Common myeloid progenitor, CD34-positive (primary cell): ENCODE data around the gene GMNN.
"Not testable (repeated sequence)": the region's sequence is repeated elsewhere in the genome, so short reads cannot be mapped to it uniquely, and the experiment has no call there.

Source experiments
- CTCF ChIA-PET: fragments of 350-600 bp; sonication (Branson Sonifier 250); formaldehyde crosslinking; loops from one replicate; lab custom pipeline; 2021; ENCODE audit warnings: antibody characterized with exemption; lab: Charles Lee
- POLR2A ChIA-PET: fragments of 350-600 bp; sonication (Branson Sonifier 250); formaldehyde crosslinking; loops from one replicate; lab custom pipeline; 2021; ENCODE audit warnings: antibody characterized with exemption; lab: Charles Lee
- DNase-seq, 3 donors: peaks; one replicate each; pipeline versions ENCODE4 v3.0.0 to v3.0.0-alpha.2; 2013
- H3K27ac ChIP-seq, 2 experiments: 1 replicate in 1 of 2; 2 replicates in 1 of 2; pipeline ENCODE4 v1.7.0; 2013; ENCODE audit warnings: inconsistent platforms in 2 of 2, low read length in 2 of 2, mild to moderate bottlenecking in 2 of 2, low read depth in 1 of 2, moderate library complexity in 1 of 2; ENCODE audit not compliant: severe bottlenecking in 2 of 2, insufficient read depth in 1 of 2, poor library complexity in 1 of 2
- H3K27me3 ChIP-seq, 5 experiments: replicated peaks in 2 of 5; 1 replicate in 3 of 5; 2 replicates in 2 of 5; pipeline versions ENCODE4 v1.6.1 to v1.7.0; 2013; ENCODE audit warnings: low read length in 4 of 5, mild to moderate bottlenecking in 2 of 5, moderate library complexity in 2 of 5, inconsistent platforms in 1 of 5; ENCODE audit not compliant: insufficient read depth in 5 of 5, control insufficient read depth in 4 of 5
- H3K36me3 ChIP-seq, 4 experiments: 1 replicate in 2 of 4; 2 replicates in 2 of 4; pipeline versions ENCODE4 v1.6.1 to v1.7.0; 2013; ENCODE audit warnings: low read length in 3 of 4, control low read depth in 1 of 4, mild to moderate bottlenecking in 1 of 4; ENCODE audit not compliant: control insufficient read depth in 4 of 4, insufficient read depth in 4 of 4
- H3K4me1 ChIP-seq, 4 experiments: 1 replicate in 3 of 4; 2 replicates in 1 of 4; pipeline versions ENCODE4 v1.6.1 to v1.7.1; 2013; ENCODE audit warnings: low read length in 3 of 4, mild to moderate bottlenecking in 3 of 4, control low read depth in 1 of 4, inconsistent platforms in 1 of 4, moderate library complexity in 1 of 4; ENCODE audit not compliant: control insufficient read depth in 4 of 4, insufficient read depth in 4 of 4; ENCODE audit errors: control extremely low read depth in 1 of 4
- H3K4me3 ChIP-seq, 7 experiments: 1 replicate in 4 of 7; 2 replicates in 3 of 7; pipeline versions ENCODE4 v1.5.1 to v1.7.0; 2013; ENCODE audit warnings: mild to moderate bottlenecking in 7 of 7, low read length in 6 of 7, moderate library complexity in 6 of 7, inconsistent platforms in 2 of 7, low read depth in 2 of 7, control low read depth in 1 of 7; ENCODE audit not compliant: insufficient read depth in 4 of 7, control insufficient read depth in 1 of 7; ENCODE audit errors: extremely low read depth in 1 of 7
- H3K9me3 ChIP-seq, 5 experiments: 1 replicate in 4 of 5; 2 replicates in 1 of 5; pipeline versions ENCODE4 v1.6.1 to v1.7.1; 2013; ENCODE audit warnings: low read length in 4 of 5, mild to moderate bottlenecking in 2 of 5, inconsistent platforms in 1 of 5, low read depth in 1 of 5, moderate library complexity in 1 of 5; ENCODE audit not compliant: control insufficient read depth in 4 of 5, insufficient read depth in 2 of 5; ENCODE audit errors: control extremely low read depth in 1 of 5
- WGBS: methylation state at CpG from one replicate; pipeline ENCODE4 v1.1.5; 2013; ENCODE audit not compliant: insufficient coverage; 5-methylcytosine and 5-hydroxymethylcytosine counted together

Gene GMNN

DNA sequence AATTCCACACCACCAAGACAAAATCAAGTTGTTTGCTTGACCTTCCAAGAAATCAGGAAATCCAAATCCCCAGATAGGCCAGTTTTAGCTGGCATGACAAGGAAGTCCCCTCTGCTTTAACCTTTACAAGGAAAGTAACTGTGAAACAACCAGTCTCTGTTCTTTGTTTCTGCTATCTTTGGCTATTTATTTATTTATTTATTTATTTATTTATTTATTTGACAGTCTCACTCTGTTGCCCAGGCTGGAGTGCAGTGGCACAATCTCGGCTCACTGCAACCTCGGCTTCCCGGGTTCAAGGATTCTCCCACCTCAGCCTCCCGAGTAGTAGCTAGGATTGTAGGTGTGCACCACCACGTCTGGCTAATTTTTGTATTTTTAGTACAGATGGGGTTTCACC, 14.5 kb upstream of the GMNN start:
- H3K27me3 ChIP-seq, result no peaks in the 10 kb centered on the region
- H3K36me3 ChIP-seq, result no peaks in the 10 kb centered on the region
- ChIA-PET POLR2A (interaction anchor here (0.6 kb wide), 1 partner anchor 1106 kb away, joined by 3 read pairs; no protein-coding TSS in a partner anchor), CTCF (interaction anchor here (1.9 kb wide), 1 partner anchor 21 kb away, joined by 5 read pairs; no protein-coding TSS in a partner anchor)
- no peak for DNase-seq
- no peak overlapping the region for H3K27ac ChIP-seq
- 100% methylated on average over 5 of the region's 5 CpGs for WGBS
- peaks cover 0 to 4% (median 0%) of the 10 kb centered on the region in 4 experiments for H3K4me1 ChIP-seq
- no peaks in the 10 kb centered on the region for H3K9me3 ChIP-seq
- no peak overlapping the region for H3K4me3 ChIP-seq

DNA sequence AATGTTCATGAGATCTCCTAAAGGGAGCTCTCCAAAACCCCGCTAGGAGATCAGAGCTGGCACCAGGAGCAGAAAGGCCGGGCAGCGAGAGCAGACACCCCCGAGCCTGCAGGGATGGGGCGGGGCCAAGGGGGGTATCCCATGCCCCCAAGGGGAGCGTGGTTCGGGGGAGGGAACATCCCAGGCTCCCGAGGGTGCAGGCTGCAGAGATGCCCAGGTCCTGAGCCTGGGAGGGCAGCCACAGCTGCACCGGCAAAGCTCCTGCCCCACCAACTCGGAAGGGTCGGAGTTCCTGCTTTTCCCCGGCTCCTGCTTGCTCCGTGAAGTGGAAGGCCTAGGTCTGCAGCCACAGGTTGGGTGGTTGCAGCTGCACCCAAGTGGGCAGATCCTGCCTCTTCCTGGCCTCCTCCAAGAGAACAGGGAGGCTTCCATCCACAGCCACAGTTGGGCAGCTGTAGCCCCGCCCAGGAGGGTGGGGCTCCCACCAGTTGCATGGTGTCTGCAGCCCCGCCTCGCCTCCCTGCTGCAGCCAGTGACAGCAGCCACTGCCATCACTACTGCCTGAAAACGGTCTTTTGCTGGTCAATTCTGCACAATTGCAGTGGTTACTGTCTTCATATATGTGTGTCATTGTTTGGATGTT, 13.4 kb upstream of the GMNN start:
- H3K27ac ChIP-seq, result no peak overlapping the region
- no peak overlapping the region for H3K4me3 ChIP-seq
- CTCF ChIA-PET, result interaction anchor here (1.0 to 1.9 kb wide), 4 partner anchors 12 to 192 kb away, joined by 3 to 5 read pairs (median 4); no protein-coding TSS in a partner anchor
- no peak for DNase-seq
- no peaks in the 10 kb centered on the region for H3K36me3 ChIP-seq
- H3K27me3 ChIP-seq, result no peaks in the 10 kb centered on the region
- POLR2A ChIA-PET, result no interaction called here
- WGBS, result 95% methylated on average over 11 of the region's 17 CpGs
- H3K9me3 ChIP-seq, result no peaks in the 10 kb centered on the region
- peaks cover 0 to 4% (median 0%) of the 10 kb centered on the region in 4 experiments for H3K4me1 ChIP-seq

GRCh38 chr6:24761851-24762250, 12.9 kb upstream of the GMNN start:
- H3K27me3 ChIP-seq, result no peaks in the 10 kb centered on the region
- no peaks in the 10 kb centered on the region for H3K9me3 ChIP-seq
- H3K4me3 ChIP-seq, result no peak overlapping the region
- ChIA-PET POLR2A (no interaction called here), CTCF (interaction anchor here (1.0 to 1.9 kb wide), 4 partner anchors 13 to 193 kb away, joined by 3 to 5 read pairs (median 4); no protein-coding TSS in a partner anchor)
- H3K27ac ChIP-seq, result no peak overlapping the region
- DNase-seq, result no peak
- H3K36me3 ChIP-seq, result no peaks in the 10 kb centered on the region
- peaks cover 0 to 4% (median 0%) of the 10 kb centered on the region in 4 experiments for H3K4me1 ChIP-seq

- DNase-seq, result no peak
- ChIA-PET POLR2A (no interaction called here), CTCF (interaction anchor here (0.9 kb wide), 1 partner anchor 13 kb away, joined by 4 read pairs; no protein-coding TSS in a partner anchor)
- Histone ChIP-seq H3K9me3 (no peaks in the 10 kb centered on the region), H3K4me1 (no peaks in the 10 kb centered on the region), H3K4me3 (no peak overlapping the region), H3K27ac (no peak overlapping the region), H3K36me3 (no peaks in the 10 kb centered on the region), H3K27me3 (no peaks in the 10 kb centered on the region)
- 83% methylated on average over 1 of the region's 3 CpGs for WGBS
Measured at GRCh38 chr6:24763578-24763977, 11.2 kb upstream of the GMNN start.

DNA sequence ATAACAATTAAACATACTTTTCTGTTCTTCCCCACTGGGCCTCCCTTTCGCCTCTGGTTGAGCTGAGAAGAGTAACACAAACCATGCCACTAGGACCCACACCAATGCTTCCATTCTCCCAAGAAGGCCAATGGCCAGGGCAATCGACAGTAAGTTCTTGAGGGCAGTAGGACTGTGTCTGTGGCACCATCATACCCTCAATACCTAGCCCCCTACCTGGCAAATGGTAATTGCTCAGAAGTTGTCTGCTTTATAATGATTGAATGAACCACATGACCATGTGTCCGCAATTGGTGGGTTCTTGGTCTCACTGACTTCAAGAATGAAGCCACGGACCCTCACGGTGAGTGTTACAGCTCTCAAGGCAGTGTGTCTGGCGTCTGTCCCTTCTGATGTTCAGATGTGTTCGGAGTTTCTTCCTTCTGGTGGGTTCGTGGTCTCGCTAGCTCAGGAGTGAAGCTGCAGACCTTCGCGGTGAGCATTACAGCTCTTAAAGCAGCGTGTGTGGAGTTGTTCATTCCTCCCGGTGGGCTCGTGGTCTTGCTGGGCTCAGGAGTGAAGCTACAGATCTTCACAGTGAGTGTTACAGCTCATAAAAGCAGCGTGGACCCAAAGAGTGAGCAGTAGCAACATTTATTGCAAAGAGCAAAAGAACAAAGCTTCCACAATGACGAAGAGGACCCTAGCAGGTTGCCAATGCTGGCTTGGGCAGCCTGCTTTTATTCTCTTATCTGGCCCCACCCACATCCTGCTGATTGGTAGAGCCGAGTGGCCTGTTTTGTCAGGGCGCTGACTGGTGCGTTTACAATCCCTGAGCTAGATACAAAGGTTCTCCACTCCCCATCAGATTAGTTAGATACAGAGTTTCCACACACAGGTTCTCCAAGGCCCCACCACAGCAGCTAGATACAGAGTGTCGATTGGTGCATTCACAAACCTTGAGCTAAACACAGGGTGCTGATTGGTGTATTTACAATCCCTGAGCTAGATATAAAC, 9.6 kb upstream of the GMNN start:
- DNase-seq, H3K9me3 ChIP-seq, H3K36me3 ChIP-seq, H3K4me1 ChIP-seq, H3K27ac ChIP-seq, H3K4me3 ChIP-seq, H3K27me3 ChIP-seq: not testable (repeated sequence)
- CTCF ChIA-PET, result interaction anchor here (0.8 to 2.8 kb wide), 5 partner anchors 20 to 184 kb away, joined by 3 to 9 read pairs (median 4); no protein-coding TSS in a partner anchor
- POLR2A ChIA-PET, result interaction anchor here (0.6 kb wide), 1 partner anchor 214 kb away, joined by 7 read pairs; no protein-coding TSS in a partner anchor
- 96% methylated on average over 14 of the region's 20 CpGs for WGBS

GRCh38 chr6:24765968-24766367, 8.8 kb upstream of the GMNN start:
- H3K4me1 ChIP-seq, H3K9me3 ChIP-seq, H3K27ac ChIP-seq, DNase-seq, H3K27me3 ChIP-seq, H3K4me3 ChIP-seq, H3K36me3 ChIP-seq, POLR2A ChIA-PET: not testable (repeated sequence)
- CTCF ChIA-PET, result interaction anchor here (1.0 to 2.8 kb wide), 7 partner anchors 21 to 219 kb away, joined by 3 to 10 read pairs (median 6); no protein-coding TSS in a partner anchor
- 95% methylated on average over 4 of the region's 26 CpGs for WGBS
